GM12878 (cell line): ENCODE results near the gene RNF168. TPM values are rescaled to one million over a fixed set of nuclear protein-coding genes. Genes with fewer than 3 reads are reported as not detected.
A peak's percentile ranks its signal among the peaks of the same experiment; 100 is the strongest.

Experiments used
- ATAC-seq: fragments of 200-7000 bp; cut with Tn5 transposase; 3 replicates; pipeline ENCODE4 v1.9.1; 2020; ENCODE audit warnings: mild to moderate bottlenecking, moderate library complexity
- BruUV-seq: library from RNA; stranded (reverse); fragments of 400-500 nt; replicated peaks from 2 replicates; lab custom pipeline; 2021; lab: Mats Ljungman, UMichigan
- CTCF ChIA-PET: fragments of 300-600 bp; sonication (Branson Sonifier 250); formaldehyde crosslinking; extraction: SDS; loops from one replicate; lab custom pipeline; 2021; ENCODE audit warnings: inconsistent platforms; lab: Yijun Ruan, JAX
- POLR2A ChIA-PET: fragments of 350-600 bp; formaldehyde crosslinking; extraction: SDS; loops from one replicate; lab custom pipeline; 2021; ENCODE audit warnings: inconsistent platforms; lab: Charles Lee
- RAD21 ChIA-PET: fragments of 300-600 bp; sonication (Branson Sonifier 250); formaldehyde crosslinking; loops from one replicate; lab custom pipeline; 2023; ENCODE audit warnings: antibody characterized with exemption; ENCODE audit not compliant: unreplicated experiment; lab: Charles Lee
- SMC1A ChIA-PET: fragments of 300-600 bp; sonication (Branson Sonifier 250); formaldehyde crosslinking; loops from one replicate; lab custom pipeline; 2023; ENCODE audit not compliant: unreplicated experiment, uncharacterized antibody; lab: Charles Lee
- DNase-seq: peaks from one replicate; pipeline ENCODE4 v3.0.0-alpha.2; 2011; ENCODE audit warnings: low read depth, low spot score
- FAIRE-seq: peaks from 3 replicates; lab custom pipeline; 2011; peaks lifted over from hg19 to GRCh38; lab: Jason Lieb, UNC
- H2AFZ ChIP-seq: 2 replicates; pipeline ENCODE4 v1.6.0; 2011; ENCODE audit warnings: low read depth, low read length, control low read depth; ENCODE audit not compliant: control insufficient read depth
- H3K27ac ChIP-seq: 2 replicates; pipeline ENCODE4 v1.5.1; 2011; ENCODE audit warnings: control low read depth; ENCODE audit not compliant: control insufficient read depth, insufficient read depth
- H3K27me3 ChIP-seq, 2 experiments: replicated peaks in 1 of 2; 2 replicates each; pipeline versions ENCODE4 v1.6.0 to v1.6.1; 2011; ENCODE audit warnings: low read length in 1 of 2; ENCODE audit not compliant: control insufficient read depth in 2 of 2, insufficient read depth in 2 of 2
- H3K36me3 ChIP-seq, 2 experiments: 2 replicates each; pipeline ENCODE4 v1.5.1; 2011; ENCODE audit warnings: low read length in 1 of 2; ENCODE audit not compliant: control insufficient read depth in 2 of 2, insufficient read depth in 2 of 2
- H3K4me1 ChIP-seq: 2 replicates; pipeline ENCODE4 v1.6.1; 2011; ENCODE audit warnings: mild to moderate bottlenecking, low read length, moderate library complexity, mixed read lengths; ENCODE audit not compliant: control insufficient read depth, insufficient read depth
- H3K4me2 ChIP-seq: 2 replicates; pipeline ENCODE4 v1.6.0; 2011; ENCODE audit warnings: control low read depth; ENCODE audit not compliant: control insufficient read depth, insufficient read depth
- H3K4me3 ChIP-seq: fragments of 200-600 bp; sonication (generic); 2 replicates; pipeline ENCODE4 v1.5.1; 2016
- H3K79me2 ChIP-seq: 2 replicates; pipeline ENCODE4 v1.6.0; 2011; ENCODE audit warnings: low read length; ENCODE audit not compliant: control insufficient read depth, insufficient read depth
- H3K9ac ChIP-seq: 2 replicates; pipeline ENCODE4 v1.8.0; 2011; ENCODE audit warnings: low read length, control low read depth, mixed read lengths; ENCODE audit not compliant: control insufficient read depth, insufficient read depth
- H3K9me3 ChIP-seq: replicated peaks from 3 replicates; pipeline ENCODE4 v1.5.1; 2011; ENCODE audit warnings: mild to moderate bottlenecking, low read length; ENCODE audit not compliant: control insufficient read depth, insufficient read depth
- H4K20me1 ChIP-seq: 2 replicates; pipeline ENCODE4 v1.6.0; 2011; ENCODE audit not compliant: control insufficient read depth, insufficient read depth
- MLLT1 ChIP-seq: fragments of 450-650 bp; IDR thresholded peaks from 2 replicates; pipeline ENCODE4 v1.6.1; 2016; ENCODE audit warnings: mild to moderate bottlenecking
- NFYA ChIP-seq: IDR thresholded peaks from 2 replicates; pipeline ENCODE4 v1.6.1; 2011; ENCODE audit warnings: low read depth, mild to moderate bottlenecking, low read length, improper control_type of control experiment, borderline replicate concordance
- POLR2A ChIP-seq: IDR thresholded peaks from 2 replicates; pipeline ENCODE4 v1.6.1; 2011; ENCODE audit warnings: low read depth, mild to moderate bottlenecking, low read length
- RELB ChIP-seq: fragments of 450-650 bp; IDR thresholded peaks from 2 replicates; pipeline ENCODE4 v1.6.1; 2017; ENCODE audit warnings: low read depth, mild to moderate bottlenecking, moderate library complexity
- REST ChIP-seq: IDR thresholded peaks from 2 replicates; pipeline ENCODE4 v1.6.1; 2012; ENCODE audit warnings: mild to moderate bottlenecking, low read depth, low read length
- SMC3 ChIP-seq: IDR thresholded peaks from 2 replicates; pipeline ENCODE4 v1.6.1; 2011; ENCODE audit warnings: low read length, improper control_type of control experiment, borderline replicate concordance
- ZBTB33 ChIP-seq: fragments of 450-650 bp; IDR thresholded peaks from 2 replicates; pipeline ENCODE4 v1.6.1; 2017; ENCODE audit warnings: mild to moderate bottlenecking
- ZNF24 ChIP-seq: fragments of 450-650 bp; IDR thresholded peaks from 2 replicates; pipeline ENCODE4 v1.6.1; 2017; ENCODE audit warnings: antibody characterized with exemption, mild to moderate bottlenecking
- WGBS: methylation state at CpG from one replicate; pipeline ENCODE4 v1.1.6; 2016; ENCODE audit warnings: low lambda C conversion rate; ENCODE audit not compliant: insufficient replicate concordance, insufficient coverage; ENCODE audit errors: missing lambda C conversion rate; 5-methylcytosine and 5-hydroxymethylcytosine counted together
- in situ Hi-C: fragments of 300-500 bp; cut with MboI; formaldehyde crosslinking; loops from 9 replicates; pipeline ENCODE4 v1.14.3; 2018; ENCODE audit warnings: mixed read lengths
- intact Hi-C: fragments of 100-400 bp; cut with micrococcal nuclease; formaldehyde crosslinking; loops from one replicate; pipeline ENCODE4 v1.14.2; 2022; ENCODE audit not compliant: unreplicated experiment
- polyA plus RNA-seq, 11 experiments: library from polyadenylated mRNA; depleted of rRNA in 4 of 11; unstranded in 6 of 11; stranded (reverse) in 5 of 11; fragments of >200 nt; fragmentation: Nextera tagmentation in 4 of 11; fragmentation: Illumina TruSeq in 1 of 11; extraction: Ambion mirVana in 4 of 11; extraction: Trizol in 1 of 11; gene quantifications; 1 replicate in 1 of 11; 2 replicates in 10 of 11; pipeline versions ENCODE4 v1.2.1 to v1.2.3, GENCODE V29; 2011 to 2016; ENCODE audit warnings: inconsistent platforms in 2 of 11, missing spikeins in 2 of 11, low read depth in 1 of 11
- total RNA-seq, 4 experiments: library from RNA; depleted of rRNA in 3 of 4; stranded (reverse); fragments of >200 nt in 3 of 4; fragmentation: Illumina TruSeq in 1 of 4; extraction: Trizol in 1 of 4; gene quantifications; 2 replicates each; pipeline versions ENCODE4 v1.2.1 to v1.2.3, GENCODE V29; 2013 to 2021
- TF ChIP-seq, protein P1 (sequence below): IDR thresholded peaks from 2 replicates; pipeline ENCODE4 v1.6.1; 2011; ENCODE audit warnings: low read depth, mild to moderate bottlenecking, low read length, moderate library complexity, borderline replicate concordance; ENCODE audit errors: extremely low read depth

RNF168 gene
- total and polyA plus RNA-seq, 10 of the 15 experiments (the other 5 are each of a cell fraction or from before 2014, with no cell fraction given): 12.7 to 47.5 (median 24.8) TPM

- ChIA-PET POLR2A (interaction anchor here (0.5 to 1.0 kb wide), 4 partner anchors 27 to 1233 kb away, joined by 3 read pairs; no protein-coding TSS in a partner anchor), RAD21 (no interaction called here), CTCF (interaction anchor here (0.8 to 1.2 kb wide), 2 partner anchors 12 to 92 kb away, joined by 3 read pairs; no protein-coding TSS in a partner anchor), SMC1A (interaction anchor here (0.6 to 1.4 kb wide), 4 partner anchors 9 to 318 kb away, joined by 3 to 6 read pairs (median 3); partner anchors contain the start of gene UBXN7)
- H3K27ac ChIP-seq: no peak overlapping the region
- H3K9me3 ChIP-seq: peaks cover 4% of the 10 kb centered on the region; the same call in 2 of the 3 replicates
- WGBS: 92% methylated on average over 10 of the region's 10 CpGs
- H3K4me3 ChIP-seq: no peak overlapping the region
- TF ChIP-seq, protein P1, sequence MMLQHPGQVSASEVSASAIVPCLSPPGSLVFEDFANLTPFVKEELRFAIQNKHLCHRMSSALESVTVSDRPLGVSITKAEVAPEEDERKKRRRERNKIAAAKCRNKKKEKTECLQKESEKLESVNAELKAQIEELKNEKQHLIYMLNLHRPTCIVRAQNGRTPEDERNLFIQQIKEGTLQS: no peak
- TF ChIP-seq MLLT1 (no peak), POLR2A (peak; percentile 47; the same call in 1 of the 2 replicates), REST (no peak), NFYA (no peak), RELB (no peak), ZBTB33 (peak; percentile 83), ZNF24 (no peak), SMC3 (no peak)
- peaks cover 92% of the 10 kb centered on the region for H3K79me2 ChIP-seq
- H3K36me3 ChIP-seq: peaks cover 0 to 5% of the 10 kb centered on the region in 2 experiments; a peak in 1 of 4 replicates
- no peaks in the 10 kb centered on the region for H3K4me1 ChIP-seq
- in situ Hi-C loops: no loop called here
- no peak overlapping the region for H3K9ac ChIP-seq
- no peak for FAIRE-seq
- ATAC-seq: peak; percentile 63
- no peaks in the 10 kb centered on the region for H4K20me1 ChIP-seq
- no peak for DNase-seq
- no peak overlapping the region for H3K4me2 ChIP-seq
- H3K27me3 ChIP-seq: no peaks in the 10 kb centered on the region
- BruUV-seq: no TSS peak
- intact Hi-C loops: no loop called here
- H2AFZ ChIP-seq: no peak overlapping the region
These were observed 80.4 kb downstream of the RNF168 start for GRCh38 chr3:196423044-196423781.
